NCI-H345 (cell line): ENCODE measurements around the gene HOXB3.

Experiments
- DNase-seq: peaks from one replicate; lab custom pipeline; 2025; lab: John Stamatoyannopoulos, UW

The HOXB3 gene

GRCh38 chr17:48500435-48501426 lies 89.3 kb downstream of the HOXB3 start:
- DNase-seq, result peak; percentile 22

DNA sequence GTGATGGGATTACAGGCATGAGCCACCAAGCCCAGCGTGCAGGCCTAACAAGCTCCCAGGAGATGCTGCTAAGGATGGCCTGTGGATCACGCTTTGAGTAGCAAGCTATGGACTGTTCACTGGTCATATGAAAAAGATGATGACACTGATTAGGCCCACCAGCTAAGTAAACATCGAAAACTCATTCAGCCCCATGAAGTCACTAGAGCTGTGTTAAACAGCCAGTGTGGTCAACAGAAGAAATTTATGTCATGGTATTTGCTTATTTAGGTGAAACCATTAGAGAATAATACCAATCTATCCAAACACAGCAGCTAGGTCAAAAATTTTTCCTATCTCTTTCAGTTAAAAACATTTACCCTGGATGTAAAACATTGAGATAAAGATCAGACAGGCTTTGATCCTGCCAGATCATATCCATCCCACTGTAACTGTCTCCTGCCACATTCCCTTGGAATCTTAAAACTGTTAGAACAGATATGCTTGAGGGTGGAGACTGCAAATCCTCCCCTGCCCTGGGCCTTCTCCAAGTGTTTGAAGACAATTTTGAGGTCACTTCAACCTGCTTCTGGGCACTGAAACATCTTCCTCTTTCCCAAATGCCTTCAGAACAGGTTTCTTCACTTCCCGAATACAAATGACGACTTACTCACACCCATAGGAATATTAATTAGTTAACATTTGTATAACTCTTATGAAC lies 90.2 kb downstream of the HOXB3 start:
- DNase-seq, result no peak

DNA sequence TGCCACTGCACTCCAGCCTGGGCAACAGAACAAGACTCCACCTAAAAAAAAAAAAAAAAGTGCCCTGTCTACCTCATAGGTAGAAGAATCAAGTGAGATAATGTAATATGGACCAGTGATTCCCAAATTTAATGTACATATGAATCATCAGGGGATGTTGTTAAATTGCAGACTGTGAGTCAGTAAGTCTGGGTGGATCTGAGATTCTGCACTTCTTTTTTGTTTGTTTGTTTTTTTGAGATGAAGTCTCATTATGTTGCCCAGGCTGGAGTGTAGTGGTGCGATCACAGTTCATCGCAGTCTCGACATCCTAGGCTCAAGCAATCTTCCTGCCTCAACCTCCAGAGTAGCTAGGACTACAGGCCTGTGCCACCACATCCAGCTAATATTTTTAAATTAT lies 90.8 kb downstream of the HOXB3 start:
- peak; percentile 20 for DNase-seq
